OCI-M1 (cell line): ENCODE results near the gene HNRNPCL2.
"Not testable (repeated sequence)": the region's sequence is repeated elsewhere in the genome, so short reads cannot be mapped to it uniquely, and the experiment has no call there.

Experiments used
- DNase-seq: peaks from one replicate; lab custom pipeline; 2025; lab: John Stamatoyannopoulos, UW

The HNRNPCL2 gene

DNA sequence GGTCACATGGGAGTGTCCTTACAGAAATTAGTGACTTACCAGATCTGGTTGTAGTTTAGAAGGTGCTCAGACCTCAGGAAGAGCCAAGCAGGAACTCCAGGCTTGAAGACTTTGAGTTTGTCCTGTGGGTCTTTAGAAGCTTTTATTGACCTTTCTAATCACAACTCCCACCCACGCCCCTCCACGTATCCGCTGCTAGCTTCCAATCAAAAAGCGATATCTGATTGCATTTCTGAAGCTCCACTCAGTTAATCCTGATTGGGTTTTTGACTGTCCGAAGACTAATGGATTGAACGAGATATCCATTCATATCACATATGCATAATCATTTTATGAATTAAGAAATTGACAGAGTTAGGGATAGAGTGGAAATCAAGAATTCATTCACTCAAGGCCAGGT, at the start of gene HNRNPCL2:
TSS of gene HNRNPCL2 (minus strand) at position 101 of the 400 bp plus-strand sequence. CDS start 454 bp downstream, outside the sequence.
- DNase-seq: not testable (repeated sequence)

DNA sequence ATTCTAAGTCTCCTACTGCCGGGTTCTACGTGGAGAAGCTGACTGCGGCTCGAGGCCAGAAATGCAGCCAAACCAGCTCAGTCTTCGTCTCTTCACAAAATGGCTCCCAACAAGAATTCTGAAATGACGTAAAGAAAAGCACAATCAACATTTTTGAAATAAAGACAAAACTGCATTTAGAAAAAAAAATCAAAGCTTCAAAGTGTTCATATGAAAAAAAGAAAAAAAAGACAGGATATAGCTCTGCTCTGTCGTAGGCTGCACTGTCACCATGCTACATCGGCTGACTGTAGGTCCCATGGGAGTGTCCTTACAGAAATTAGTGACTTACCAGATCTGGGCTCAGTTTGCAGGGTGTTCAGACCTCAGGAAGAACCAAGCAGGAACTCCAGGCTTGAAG, 48.9 kb upstream of the HNRNPCL2 start, which contains the start of gene HNRNPCL4:
TSS of gene HNRNPCL4 (minus strand) at position 101 of the 400 bp plus-strand sequence. CDS start 164 bp downstream, outside the sequence.
- DNase-seq: not testable (repeated sequence)

DNA sequence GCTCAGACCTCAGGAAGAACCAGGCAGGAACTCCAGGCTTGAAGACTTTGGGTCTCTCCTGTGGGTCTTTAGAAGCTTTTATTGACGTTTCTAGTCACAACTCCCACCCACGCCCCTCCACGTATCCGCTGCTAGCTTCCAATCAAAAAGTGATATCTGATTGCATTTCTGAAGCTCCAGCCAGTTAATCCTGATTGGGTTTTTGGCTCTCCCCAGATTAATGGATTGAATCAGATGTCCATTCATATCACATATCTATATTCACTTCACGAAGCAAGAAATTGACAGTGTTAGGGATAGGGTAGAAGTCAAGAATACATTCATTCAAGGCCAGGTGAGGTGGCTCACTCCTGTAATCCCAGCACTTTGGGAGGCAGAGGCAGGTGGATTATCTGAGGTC, 39.3 kb upstream of the HNRNPCL2 start, which contains the start of gene PRAMEF26:
TSS of gene PRAMEF26 (minus strand) at position 101 of the 400 bp plus-strand sequence. CDS start 2,914 bp downstream, outside the sequence.
- DNase-seq: not testable (repeated sequence)

DNA sequence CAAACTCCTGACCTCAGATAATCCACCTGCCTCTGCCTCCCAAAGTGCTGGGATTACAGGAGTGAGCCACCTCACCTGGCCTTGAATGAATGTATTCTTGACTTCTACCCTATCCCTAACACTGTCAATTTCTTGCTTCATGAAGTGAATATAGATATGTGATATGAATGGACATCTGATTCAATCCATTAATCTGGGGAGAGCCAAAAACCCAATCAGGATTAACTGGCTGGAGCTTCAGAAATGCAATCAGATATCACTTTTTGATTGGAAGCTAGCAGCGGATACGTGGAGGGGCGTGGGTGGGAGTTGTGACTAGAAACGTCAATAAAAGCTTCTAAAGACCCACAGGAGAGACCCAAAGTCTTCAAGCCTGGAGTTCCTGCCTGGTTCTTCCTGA, 46.2 kb downstream of the HNRNPCL2 start, which contains the start of gene PRAMEF25:
TSS of gene PRAMEF25 (plus strand) at position 301 of the 400 bp plus-strand sequence. CDS start 2,920 bp downstream, outside the sequence.
- not testable (repeated sequence) for DNase-seq
